ENCODE data around the gene SERP1. TPM values are rescaled to one million over a fixed set of nuclear protein-coding genes. Genes with fewer than 3 reads are reported as not detected.

The SERP1 gene
- total RNA-seq = 47.7 TPM
- 10 to 100 TPM; 59.0 to 97.1 (median 69.7) TPM for polyA plus RNA-seq (ENCODE audit: insufficient read depth in 1 of 8, insufficient read length in 8 of 8, low replicate concordance in 1 of 8)
- long read RNA-seq, donor 1, transcript SERP1-201 (3 exons, 3,171 nt) = major isoform, 18 of 21 reads
- long read RNA-seq, donor 1, partial matches to known transcripts = 0 of 21 reads
- long read RNA-seq, donor 1, other reads (novel, unspliced or antisense) = 0 of 21 reads
- long read RNA-seq, donor 2, transcript SERP1-201 (3 exons, 3,171 nt) = major isoform, 10 of 10 reads
- long read RNA-seq, donor 2, partial matches to known transcripts = 0 of 10 reads
- long read RNA-seq, donor 2, other reads (novel, unspliced or antisense) = 0 of 10 reads
- long read RNA-seq, donor 3, transcript SERP1-201 (3 exons, 3,171 nt) = major isoform, 32 of 36 reads
- long read RNA-seq, donor 3, partial matches to known transcripts = 0 of 36 reads
- long read RNA-seq, donor 3, other reads (novel, unspliced or antisense) = 0 of 36 reads
- long read RNA-seq, donor 4, transcript SERP1-201 (3 exons, 3,171 nt) = major isoform, 26 of 29 reads
- long read RNA-seq, donor 4, partial matches to known transcripts = 0 of 29 reads
- long read RNA-seq, donor 4, other reads (novel, unspliced or antisense) = 0 of 29 reads
- long read RNA-seq, donor 5, transcript SERP1-208 (2 exons, 830 nt) = minor isoform, 5 of 111 reads
- long read RNA-seq, donor 5, transcript SERP1-201 (3 exons, 3,171 nt) = major isoform, 103 of 111 reads
- long read RNA-seq, donor 5, partial matches to known transcripts = 0 of 111 reads
- long read RNA-seq, donor 5, other reads (novel, unspliced or antisense) = 0 of 111 reads
- long read RNA-seq, donor 6, transcript SERP1-201 (3 exons, 3,171 nt) = major isoform, 56 of 324 reads
- long read RNA-seq, donor 6, partial matches to known transcripts = 233 of 324 reads
- long read RNA-seq, donor 6, other reads (novel, unspliced or antisense) = 32 of 324 reads
- long read RNA-seq, donor 7, transcript SERP1-206 (2 exons, 1,596 nt) = minor isoform, 6 of 94 reads
- long read RNA-seq, donor 7, transcript SERP1-201 (3 exons, 3,171 nt) = major isoform, 70 of 94 reads
- long read RNA-seq, donor 7, partial matches to known transcripts = 17 of 94 reads
- long read RNA-seq, donor 7, other reads (novel, unspliced or antisense) = 0 of 94 reads
- long read RNA-seq, donor 8, transcript SERP1-201 (3 exons, 3,171 nt) = major isoform, 48 of 58 reads
- long read RNA-seq, donor 8, partial matches to known transcripts = 8 of 58 reads
- long read RNA-seq, donor 8, other reads (novel, unspliced or antisense) = 0 of 58 reads
- long read RNA-seq, donor 9, transcript SERP1-201 (3 exons, 3,171 nt) = major isoform, 23 of 26 reads
- long read RNA-seq, donor 9, partial matches to known transcripts = 0 of 26 reads
- long read RNA-seq, donor 9, other reads (novel, unspliced or antisense) = 0 of 26 reads
- long read RNA-seq, donor 10, transcript SERP1-201 (3 exons, 3,171 nt) = major isoform, 46 of 65 reads
- long read RNA-seq, donor 10, transcript SERP1-206 (2 exons, 1,596 nt) = minor isoform, 6 of 65 reads
- long read RNA-seq, donor 10, partial matches to known transcripts = 11 of 65 reads
- long read RNA-seq, donor 10, other reads (novel, unspliced or antisense) = 0 of 65 reads
- long read RNA-seq, donor 11, transcript SERP1-201 (3 exons, 3,171 nt) = major isoform, 30 of 44 reads
- long read RNA-seq, donor 11, partial matches to known transcripts = 11 of 44 reads
- long read RNA-seq, donor 11, other reads (novel, unspliced or antisense) = 0 of 44 reads

DNA sequence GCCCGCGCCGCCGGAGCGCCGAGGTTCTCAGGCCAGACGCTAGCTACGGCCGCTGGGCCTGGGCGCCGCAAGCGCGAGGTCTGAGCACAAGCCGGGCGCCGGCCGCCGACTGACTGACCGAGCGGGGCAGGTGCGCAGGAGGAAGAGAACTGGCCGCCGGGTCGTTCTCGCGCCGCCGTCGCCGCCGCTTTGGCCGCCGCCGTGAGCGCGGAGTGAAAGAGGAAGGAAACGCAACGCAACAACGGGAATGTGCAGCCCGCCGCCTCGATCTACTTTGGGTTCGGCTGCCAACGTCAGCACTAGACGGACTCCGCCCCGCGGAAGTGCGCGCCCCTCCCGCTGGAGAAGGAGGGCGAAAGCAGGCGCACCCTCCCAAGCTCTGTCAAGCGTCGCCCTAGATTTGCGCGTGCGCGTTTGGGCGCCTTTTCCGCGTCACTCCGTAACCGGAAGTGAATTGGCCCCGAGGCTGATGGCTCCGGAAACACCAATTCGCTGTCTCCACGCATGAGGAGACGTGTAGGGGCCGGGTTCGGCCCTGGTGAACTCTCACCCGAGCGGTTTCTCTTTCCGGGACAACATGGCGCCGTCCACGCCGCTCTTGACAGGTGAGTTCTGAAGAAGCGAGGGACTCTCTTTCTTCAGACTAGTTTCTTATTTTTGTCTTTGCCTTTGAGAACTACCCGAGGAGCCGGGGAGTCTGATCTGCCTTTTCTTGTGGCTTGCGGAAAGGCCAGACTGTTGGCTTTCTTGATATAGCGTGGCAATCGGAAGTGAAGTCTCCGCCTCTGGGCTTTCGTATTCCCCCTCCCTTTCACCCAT, at the start of gene SERP1, which contains the start of gene EIF2A:
Gene SERP1 (minus strand): TSS at position 271 of the 819 bp plus-strand sequence. CDS start 361 bp downstream, outside the sequence.
Gene EIF2A (plus strand): TSS at position 562 of the 819 bp plus-strand sequence. CDS start 16 bp downstream, at position 578.
- Histone ChIP-seq H3K27ac (ENCODE audit: low read length) (peak within 1 kb of the TSS; percentile 96), H3K9me3 (replicated peaks; ENCODE audit: control insufficient read depth, low read depth, low read length) (no peaks in the 10 kb centered on the region), H3K27me3 (ENCODE audit: control insufficient read depth, insufficient read depth, low read length) (no peaks in the 10 kb centered on the region), H3K4me1 (ENCODE audit: control insufficient read depth, insufficient read depth, low read length) (peaks cover 2% of the 10 kb centered on the region), H3K4me3 (ENCODE audit: low read length) (peak within 1 kb of the TSS; percentile 72), H3K36me3 (ENCODE audit: control insufficient read depth, insufficient read depth, low read length) (peaks cover 5% of the 10 kb centered on the region)
- DNase-seq = peak; percentile 100
- WGBS (ENCODE audit: insufficient coverage) = under 1% methylated on average over 77 of the region's 86 CpGs

DNA sequence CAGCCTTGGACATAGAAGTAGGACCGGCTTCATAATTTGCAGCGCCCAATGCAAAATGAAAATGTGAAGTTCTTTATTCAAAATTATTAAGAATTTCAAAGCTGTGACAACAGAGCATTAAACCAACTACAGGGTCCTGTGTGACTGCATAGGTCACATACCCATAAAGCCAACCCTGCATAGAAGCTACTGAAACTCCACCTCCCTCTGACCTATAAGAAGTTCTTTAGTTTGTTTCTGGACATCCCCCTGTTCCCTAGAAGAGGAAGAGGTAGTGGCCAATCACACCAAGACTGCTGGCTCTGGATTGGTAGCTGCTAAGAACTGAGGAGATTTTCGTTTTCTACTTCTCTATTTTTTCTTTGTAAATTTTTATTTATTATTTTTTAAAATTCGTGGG, 47.9 kb upstream of the SERP1 start:
- DNase-seq = no peak
- no CpG with 5 or more reads among the region's 4 CpGs for WGBS (ENCODE audit: insufficient coverage)
- no peak overlapping the region for H3K4me3 ChIP-seq (ENCODE audit: low read length)
- H3K9me3 ChIP-seq (replicated peaks; ENCODE audit: control insufficient read depth, low read depth, low read length) = no peaks in the 10 kb centered on the region
- no peaks in the 10 kb centered on the region for H3K36me3 ChIP-seq (ENCODE audit: control insufficient read depth, insufficient read depth, low read length)
- no peak overlapping the region for H3K27ac ChIP-seq (ENCODE audit: low read length)
- no peaks in the 10 kb centered on the region for H3K4me1 ChIP-seq (ENCODE audit: control insufficient read depth, insufficient read depth, low read length)
- no peaks in the 10 kb centered on the region for H3K27me3 ChIP-seq (ENCODE audit: control insufficient read depth, insufficient read depth, low read length)

DNA sequence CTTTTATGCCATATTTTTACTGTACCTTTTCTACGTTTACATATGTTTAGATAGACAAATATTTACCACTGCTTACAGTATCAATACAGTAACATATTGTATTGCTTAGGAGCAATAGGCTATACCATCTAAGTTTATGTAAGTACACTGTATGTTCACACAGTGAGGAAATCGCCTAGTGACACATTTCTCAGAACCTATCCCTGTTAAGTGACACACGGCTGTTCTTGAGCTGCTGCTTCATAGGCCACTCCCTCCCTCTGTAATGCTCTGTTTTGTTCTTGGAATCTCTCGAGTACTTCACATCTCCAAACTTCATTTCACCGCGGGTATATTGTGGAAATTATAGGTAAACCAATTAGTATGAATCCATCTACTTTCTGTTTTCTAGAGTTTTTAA, 43.5 kb upstream of the SERP1 start:
- Histone ChIP-seq H3K4me1 (ENCODE audit: control insufficient read depth, insufficient read depth, low read length) (no peaks in the 10 kb centered on the region), H3K9me3 (replicated peaks; ENCODE audit: control insufficient read depth, low read depth, low read length) (no peaks in the 10 kb centered on the region), H3K27me3 (ENCODE audit: control insufficient read depth, insufficient read depth, low read length) (no peaks in the 10 kb centered on the region), H3K27ac (ENCODE audit: low read length) (no peak overlapping the region), H3K36me3 (ENCODE audit: control insufficient read depth, insufficient read depth, low read length) (peaks cover 15% of the 10 kb centered on the region), H3K4me3 (ENCODE audit: low read length) (no peak overlapping the region)
- WGBS (ENCODE audit: insufficient coverage) = 100% methylated on average over 1 of the region's 6 CpGs
- no peak for DNase-seq

DNA sequence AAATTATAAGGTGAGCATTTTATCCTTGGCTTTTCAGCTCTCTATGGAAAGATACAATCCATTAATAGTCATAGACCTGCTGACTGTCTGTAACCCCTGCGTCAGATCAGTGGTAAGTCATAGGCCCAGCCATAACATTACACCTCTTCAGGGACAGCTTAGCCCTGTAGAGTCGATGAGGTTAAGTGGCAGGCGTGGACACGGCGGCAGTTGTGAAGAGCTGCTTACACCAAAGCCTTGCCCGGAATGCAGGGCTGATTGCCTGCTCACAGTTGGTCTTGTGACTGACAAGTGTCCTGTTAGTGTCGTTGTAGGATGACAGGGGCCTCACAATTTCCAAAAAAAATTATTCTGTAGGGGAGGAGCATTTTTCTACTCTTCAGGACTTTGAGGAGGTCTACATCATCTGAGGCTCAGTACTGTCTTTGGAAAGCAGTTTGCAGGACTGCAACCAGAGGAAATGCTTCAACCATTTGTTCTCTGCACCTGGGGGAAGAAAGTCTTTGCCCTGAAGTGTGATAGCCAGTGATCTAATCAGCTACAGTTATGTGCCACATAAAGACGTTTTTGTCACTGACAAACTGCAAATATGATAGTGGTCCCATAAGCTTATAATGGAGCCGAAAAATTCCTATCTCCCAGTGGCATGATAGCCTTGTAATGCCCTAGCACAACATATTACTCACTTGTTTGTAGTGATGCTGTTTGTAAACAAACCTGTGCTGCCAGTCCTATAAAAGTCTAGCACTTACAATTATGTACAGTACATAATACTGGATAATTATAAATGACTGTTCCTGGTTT, 41.9 kb upstream of the SERP1 start:
- no peaks in the 10 kb centered on the region for H3K9me3 ChIP-seq (replicated peaks; ENCODE audit: control insufficient read depth, low read depth, low read length)
- H3K36me3 ChIP-seq (ENCODE audit: control insufficient read depth, insufficient read depth, low read length) = peaks cover 20% of the 10 kb centered on the region
- H3K4me3 ChIP-seq (ENCODE audit: low read length) = no peak overlapping the region
- WGBS (ENCODE audit: insufficient coverage) = no CpG with 5 or more reads among the region's 9 CpGs
- no peaks in the 10 kb centered on the region for H3K27me3 ChIP-seq (ENCODE audit: control insufficient read depth, insufficient read depth, low read length)
- no peaks in the 10 kb centered on the region for H3K4me1 ChIP-seq (ENCODE audit: control insufficient read depth, insufficient read depth, low read length)
- H3K27ac ChIP-seq (ENCODE audit: low read length) = no peak overlapping the region
- DNase-seq = peak; percentile 18

DNA sequence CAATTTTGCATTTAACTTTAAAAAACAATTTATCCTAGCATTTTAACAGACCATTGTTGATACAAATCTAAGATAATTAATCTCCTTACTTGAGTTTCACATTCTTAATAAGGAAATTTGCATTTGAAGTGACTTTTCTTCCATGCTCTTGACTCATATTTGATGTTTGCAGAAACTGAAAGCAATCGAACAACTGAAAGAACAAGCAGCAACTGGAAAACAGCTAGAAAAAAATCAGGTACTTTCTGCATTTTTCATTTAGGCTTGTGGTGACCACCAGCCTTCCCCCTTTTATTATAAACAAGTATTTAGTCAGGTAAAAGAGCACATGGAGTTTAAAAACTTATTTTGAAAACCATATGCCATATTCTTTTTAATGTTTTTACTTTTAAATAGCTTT, 36.7 kb upstream of the SERP1 start:
- no peak for DNase-seq
- no CpG with 5 or more reads among the region's 1 CpG for WGBS (ENCODE audit: insufficient coverage)
- peaks cover 33% of the 10 kb centered on the region for H3K36me3 ChIP-seq (ENCODE audit: control insufficient read depth, insufficient read depth, low read length)
- H3K9me3 ChIP-seq (replicated peaks; ENCODE audit: control insufficient read depth, low read depth, low read length) = no peaks in the 10 kb centered on the region
- H3K4me1 ChIP-seq (ENCODE audit: control insufficient read depth, insufficient read depth, low read length) = no peaks in the 10 kb centered on the region
- H3K27ac ChIP-seq (ENCODE audit: low read length) = no peak overlapping the region
- no peak overlapping the region for H3K4me3 ChIP-seq (ENCODE audit: low read length)
- no peaks in the 10 kb centered on the region for H3K27me3 ChIP-seq (ENCODE audit: control insufficient read depth, insufficient read depth, low read length)

DNA sequence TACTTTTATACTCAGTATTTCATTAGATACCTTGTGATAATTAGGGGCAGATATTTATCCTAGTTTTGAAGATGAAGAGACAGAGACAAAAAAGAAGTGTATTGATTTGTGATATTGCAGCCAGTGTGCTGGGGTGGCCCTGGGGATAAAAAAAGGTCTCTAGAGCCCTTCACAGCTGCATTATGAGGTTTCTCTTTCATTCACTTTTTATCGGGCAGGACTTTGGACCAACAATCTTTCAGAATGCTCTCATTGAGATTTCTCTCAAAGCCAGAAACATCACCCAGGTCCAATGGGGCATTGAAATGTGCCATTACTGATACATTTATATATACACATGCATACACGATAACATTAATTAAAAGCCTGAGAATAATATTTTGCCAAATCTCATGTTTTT, 36.3 kb upstream of the SERP1 start:
- no peak for DNase-seq
- H3K4me1 ChIP-seq (ENCODE audit: control insufficient read depth, insufficient read depth, low read length) = no peaks in the 10 kb centered on the region
- H3K27me3 ChIP-seq (ENCODE audit: control insufficient read depth, insufficient read depth, low read length) = no peaks in the 10 kb centered on the region
- H3K36me3 ChIP-seq (ENCODE audit: control insufficient read depth, insufficient read depth, low read length) = peaks cover 33% of the 10 kb centered on the region
- WGBS (ENCODE audit: insufficient coverage) = 100% methylated on average over 1 of the region's 2 CpGs
- no peak overlapping the region for H3K4me3 ChIP-seq (ENCODE audit: low read length)
- no peak overlapping the region for H3K27ac ChIP-seq (ENCODE audit: low read length)
- H3K9me3 ChIP-seq (replicated peaks; ENCODE audit: control insufficient read depth, low read depth, low read length) = no peaks in the 10 kb centered on the region

DNA sequence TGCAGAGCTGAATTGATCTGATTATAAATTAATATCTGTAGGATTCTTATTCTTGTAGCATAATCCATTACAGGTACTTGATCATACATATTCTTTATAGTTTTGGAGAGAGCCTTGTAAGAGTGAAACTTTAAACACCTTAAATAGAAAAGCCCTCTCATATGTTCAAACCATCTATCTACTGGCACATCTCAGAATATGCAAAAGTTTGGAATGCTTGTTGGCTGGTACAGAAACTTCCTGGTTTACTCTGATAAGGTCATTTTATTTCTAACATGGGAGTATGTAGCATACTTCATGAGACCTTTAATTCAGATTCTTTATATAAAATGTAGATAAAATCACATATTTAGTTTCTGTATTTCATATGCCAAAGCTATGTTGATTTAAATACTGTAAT, 34.9 kb upstream of the SERP1 start:
- peaks cover 38% of the 10 kb centered on the region for H3K36me3 ChIP-seq (ENCODE audit: control insufficient read depth, insufficient read depth, low read length)
- H3K27me3 ChIP-seq (ENCODE audit: control insufficient read depth, insufficient read depth, low read length) = no peaks in the 10 kb centered on the region

DNA sequence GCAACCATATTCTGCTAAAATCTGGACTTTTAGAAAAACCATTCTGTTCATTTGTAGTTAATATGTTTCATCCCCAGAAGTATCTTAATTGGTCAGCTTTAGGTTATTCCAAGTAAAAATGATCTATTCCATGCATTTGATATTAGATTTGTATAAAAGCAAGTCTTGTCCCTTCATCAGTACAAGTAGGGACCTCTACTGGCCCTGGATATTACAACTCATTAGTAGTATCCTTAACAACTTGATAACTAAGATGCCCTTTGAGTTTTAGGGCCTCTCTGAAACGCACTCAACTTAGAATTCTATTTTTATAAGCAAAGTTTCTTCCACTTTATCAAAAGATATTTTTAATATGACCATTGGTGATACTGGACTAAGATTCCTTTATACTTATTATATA, 31.6 kb upstream of the SERP1 start:
- H3K4me3 ChIP-seq (ENCODE audit: low read length) = no peak overlapping the region
- H3K4me1 ChIP-seq (ENCODE audit: control insufficient read depth, insufficient read depth, low read length) = no peaks in the 10 kb centered on the region
- H3K36me3 ChIP-seq (ENCODE audit: control insufficient read depth, insufficient read depth, low read length) = peaks cover 28% of the 10 kb centered on the region
- no peak overlapping the region for H3K27ac ChIP-seq (ENCODE audit: low read length)
- WGBS (ENCODE audit: insufficient coverage) = no CpG with 5 or more reads among the region's 1 CpG
- DNase-seq = no peak
- H3K9me3 ChIP-seq (replicated peaks; ENCODE audit: control insufficient read depth, low read depth, low read length) = no peaks in the 10 kb centered on the region
- H3K27me3 ChIP-seq (ENCODE audit: control insufficient read depth, insufficient read depth, low read length) = no peaks in the 10 kb centered on the region

More for the DNA sequence above, 34.9 kb upstream of the SERP1 start:
- Histone ChIP-seq H3K9me3 (replicated peaks; ENCODE audit: control insufficient read depth, low read depth, low read length) (no peaks in the 10 kb centered on the region), H3K4me3 (ENCODE audit: low read length) (no peak overlapping the region), H3K4me1 (ENCODE audit: control insufficient read depth, insufficient read depth, low read length) (no peaks in the 10 kb centered on the region), H3K27ac (ENCODE audit: low read length) (no peak overlapping the region)
- no peak for DNase-seq

Data from muscle of leg (tissue), 16 donors.